Measurements from ENCODE around the gene ARHGAP19.

- TF ChIP-seq ZNF274 (IDR thresholded peaks at IDR 0.05; ENCODE audit: low read depth, low read length), result no peak
- TF ChIP-seq SUZ12 (IDR thresholded peaks at IDR 0.05; ENCODE audit: extremely low read depth, insufficient read depth, insufficient read length), result no peak
These were observed 87.4 kb downstream of the ARHGAP19 start for GRCh38 chr10:97204826-97205679.

Data from NT2/D1 (cell line).